Vagina (tissue), 2 donors: ENCODE data around the gene KRT86.

Source experiments
- CTCF ChIP-seq, 3 experiments: fragments of 450-650 bp in 2 of 3; fragments of 200-600 bp in 1 of 3; sonication (generic) in 1 of 3; IDR thresholded peaks; one replicate each; pipeline ENCODE4 v1.5.1; 2017 to 2019; ENCODE audit warnings: antibody characterized with exemption in 3 of 3, mild to moderate bottlenecking in 2 of 3, moderate library complexity in 2 of 3
- POLR2A ChIP-seq, 2 donors: fragments of 450-650 bp; IDR thresholded peaks; one replicate each; pipeline ENCODE4 v1.6.1; 2017; ENCODE audit warnings: antibody characterized with exemption in 2 of 2, mild to moderate bottlenecking in 2 of 2, moderate library complexity in 2 of 2
- POLR2AphosphoS5 ChIP-seq, 2 donors: sonication (generic); formaldehyde crosslinking; IDR thresholded peaks; one replicate each; pipeline ENCODE4 v1.9.0; 2017; ENCODE audit warnings: antibody characterized with exemption in 2 of 2, mild to moderate bottlenecking in 2 of 2, low read depth in 1 of 2; ENCODE audit not compliant: insufficient read depth in 1 of 2

- TF ChIP-seq CTCF (IDR thresholded peaks at IDR 0.05) = no peak
- TF ChIP-seq POLR2A (IDR thresholded peaks at IDR 0.05) = no peak
- TF ChIP-seq POLR2AphosphoS5 (IDR thresholded peaks at IDR 0.05; ENCODE audit: insufficient read depth in 1 of 2, low read depth in 1 of 2) = no peak
These were observed 6.2 kb upstream of the KRT86 start for GRCh38 chr12:52268212-52268611.
